ENCODE measurements around the gene KCNG2. TPM values are rescaled to one million over a fixed set of nuclear protein-coding genes. Genes with fewer than 3 reads are reported as not detected.
"Not testable (repeated sequence)": the region's sequence is repeated elsewhere in the genome, so short reads cannot be mapped to it uniquely, and the experiment has no call there.

Gene KCNG2
- polyA plus RNA-seq, 1 donor, result 0.46 TPM

- DNase-seq (ENCODE audit: low read depth), result no peak
These were observed 72.0 kb downstream of the KCNG2 start for GRCh38 chr18:79869591-79870300.

DNA sequence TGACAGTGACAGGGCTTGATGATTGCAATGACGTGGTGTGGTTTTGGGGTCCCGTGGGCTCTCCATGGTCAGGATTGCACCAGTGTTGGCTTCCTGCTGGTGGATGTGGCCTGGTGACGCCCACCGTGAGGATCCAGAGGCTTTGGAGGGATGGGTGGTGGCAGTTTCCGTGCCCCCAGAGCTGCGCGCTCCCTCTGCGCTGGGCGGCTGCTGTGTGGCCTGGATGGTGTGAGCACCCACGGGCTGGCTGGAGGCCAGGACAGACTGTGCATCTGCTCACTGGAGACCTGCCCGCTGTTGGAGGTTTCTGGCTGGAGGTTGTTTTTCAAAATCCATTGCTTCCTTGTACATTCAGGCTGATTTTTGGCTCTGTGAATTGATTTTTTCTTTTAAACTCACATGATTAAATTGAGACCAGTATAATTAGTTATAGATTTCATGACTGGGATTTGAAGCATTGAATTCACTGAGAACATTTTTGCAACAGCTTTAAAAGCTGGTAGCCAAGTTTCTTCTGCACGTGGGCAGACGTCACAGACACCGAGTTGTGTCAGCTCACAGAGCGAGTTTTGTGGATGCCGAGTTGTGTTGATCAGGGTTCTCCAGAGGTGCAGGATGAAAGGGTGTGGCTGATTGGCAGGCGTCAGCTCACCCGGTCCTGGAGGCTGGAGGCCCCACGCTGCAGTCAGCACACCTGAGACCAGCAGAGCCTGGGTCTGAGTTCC, 72.7 kb downstream of the KCNG2 start:
- no peak for DNase-seq (ENCODE audit: low read depth)

DNA sequence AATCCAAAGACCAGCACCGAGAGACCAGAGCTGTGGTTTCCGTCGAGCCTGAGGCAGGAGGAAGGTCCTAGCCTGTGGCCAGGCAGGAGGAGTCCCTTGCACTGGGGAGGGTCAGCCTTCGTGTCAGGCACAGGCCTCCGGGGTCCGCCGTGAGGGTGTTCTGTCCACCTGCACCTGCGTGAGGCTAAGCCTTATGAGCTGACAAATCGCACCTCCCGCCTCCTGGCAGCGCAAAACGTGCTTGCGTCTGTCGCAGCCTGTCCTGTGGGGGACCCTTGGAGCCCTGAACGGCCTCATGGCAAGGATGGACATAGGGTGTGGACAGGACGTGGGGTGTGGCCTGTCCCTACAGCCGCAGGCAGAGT, 73.3 kb downstream of the KCNG2 start:
- no peak for DNase-seq (ENCODE audit: low read depth)

DNA sequence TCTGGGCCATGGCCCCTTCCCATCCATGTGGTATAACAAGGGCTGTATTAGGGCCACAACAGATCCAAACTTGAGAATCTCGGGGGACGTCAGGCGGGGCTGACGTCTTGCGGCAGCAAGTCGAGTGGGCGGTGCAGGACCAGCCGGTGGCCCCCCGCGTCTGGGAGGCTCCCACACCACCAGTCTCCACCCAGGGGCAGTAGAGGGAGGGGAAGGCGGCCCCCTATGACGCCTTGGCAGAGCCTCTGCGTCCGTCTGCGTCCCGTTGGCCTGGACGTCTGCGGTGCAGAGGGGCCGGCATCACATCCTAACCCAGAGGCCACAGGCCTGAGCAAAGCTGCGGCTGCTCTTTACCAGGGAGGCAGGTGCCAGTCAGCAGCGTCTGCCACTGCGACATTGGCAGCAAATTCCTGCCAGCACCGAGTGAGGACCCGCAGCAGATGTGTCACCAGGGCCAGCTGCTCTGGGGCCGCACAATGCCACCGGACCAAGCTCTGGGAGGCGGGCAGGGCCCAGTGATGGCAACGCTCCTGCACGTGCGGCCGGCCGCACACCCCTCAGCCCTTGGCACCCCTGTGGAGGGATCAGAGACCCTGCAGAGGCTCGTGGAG, 73.8 kb downstream of the KCNG2 start:
- DNase-seq (ENCODE audit: low read depth), result no peak

- no peak for DNase-seq (ENCODE audit: low read depth)
These were observed 75.0 kb downstream of the KCNG2 start for GRCh38 chr18:79872527-79873444.

DNA sequence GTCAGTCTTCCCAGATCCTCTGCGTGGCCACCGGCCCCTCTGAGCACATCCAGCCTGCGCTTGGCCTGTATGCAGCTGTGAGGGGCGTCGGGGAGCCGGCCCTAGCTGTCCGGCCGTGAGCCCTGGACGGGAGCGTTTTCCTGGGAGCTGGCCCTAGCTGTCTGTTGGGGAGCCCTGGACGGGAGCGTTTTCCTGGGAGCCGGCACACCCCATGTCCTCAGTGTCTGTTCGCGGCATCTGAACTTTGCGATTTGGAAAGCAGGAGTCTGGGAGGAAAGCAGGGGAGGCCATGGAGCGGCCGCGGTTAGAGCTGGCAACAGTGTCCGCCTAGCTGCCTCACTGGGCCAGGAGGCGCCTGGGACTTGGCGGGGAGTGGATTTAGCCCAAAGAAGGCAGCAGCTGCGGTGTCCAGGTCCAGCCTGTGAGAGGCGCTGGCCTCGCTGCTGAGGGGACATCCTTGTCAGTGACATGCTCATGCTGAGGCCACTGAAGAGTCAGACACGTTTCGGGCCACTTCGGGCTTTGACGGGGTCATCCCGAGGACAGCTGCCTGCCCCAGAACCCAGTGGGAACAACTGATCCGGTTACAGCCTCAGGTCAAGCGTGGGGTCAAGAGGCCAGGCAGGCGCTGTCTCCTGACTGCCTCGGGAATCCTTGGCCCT, 75.8 kb downstream of the KCNG2 start:
- no peak for DNase-seq (ENCODE audit: low read depth)

DNA sequence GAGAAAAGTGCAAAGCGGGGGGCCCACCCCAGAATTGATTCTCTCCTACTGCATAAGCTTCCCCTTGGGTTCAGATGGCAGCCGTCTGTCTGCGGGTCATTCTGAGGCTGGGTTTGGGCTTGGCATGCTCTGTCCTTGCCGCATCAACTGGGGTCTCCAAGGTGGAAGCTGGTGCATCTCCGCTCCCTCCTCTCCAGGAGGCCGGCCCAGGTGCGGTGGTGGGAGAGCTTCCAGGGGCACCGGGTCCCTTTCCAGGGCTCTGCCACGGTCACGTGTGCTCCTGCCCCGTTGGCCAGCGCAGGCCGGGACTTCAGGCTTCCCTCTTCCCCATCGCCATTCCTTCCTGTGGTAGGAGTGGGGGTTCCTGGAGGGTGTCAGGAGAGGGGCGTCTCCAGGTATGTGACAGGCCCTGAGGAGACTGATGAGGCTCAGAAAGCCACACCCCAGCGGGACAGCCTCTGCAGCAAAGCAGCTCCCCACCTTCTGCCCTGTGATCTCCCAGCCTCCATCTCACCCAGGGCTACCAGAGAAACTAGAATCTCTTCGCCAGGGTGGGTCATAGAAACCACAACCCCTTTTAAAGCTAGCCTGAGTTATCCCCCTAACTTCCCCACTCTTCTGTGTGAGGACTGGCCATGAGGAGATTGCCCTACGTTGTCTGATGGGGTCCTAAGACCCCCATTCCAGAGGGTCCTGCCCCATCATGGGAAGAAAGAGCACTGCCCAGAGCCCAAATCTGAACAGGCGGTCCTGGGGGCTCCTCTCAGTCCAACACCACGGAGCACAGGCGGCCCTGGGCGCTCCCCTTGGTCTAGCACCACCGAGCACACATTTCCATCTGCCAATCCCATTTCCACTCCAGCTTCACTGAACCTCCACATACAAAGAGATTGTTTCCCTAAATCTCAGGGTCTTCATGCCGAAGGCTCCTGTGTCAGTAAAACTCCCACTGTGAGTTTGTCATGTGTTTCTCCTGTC, 77.1 kb downstream of the KCNG2 start:
- no peak for DNase-seq (ENCODE audit: low read depth)

GRCh38 chr18:79875531-79875919, 77.8 kb downstream of the KCNG2 start:
- no peak for DNase-seq (ENCODE audit: low read depth)

DNA sequence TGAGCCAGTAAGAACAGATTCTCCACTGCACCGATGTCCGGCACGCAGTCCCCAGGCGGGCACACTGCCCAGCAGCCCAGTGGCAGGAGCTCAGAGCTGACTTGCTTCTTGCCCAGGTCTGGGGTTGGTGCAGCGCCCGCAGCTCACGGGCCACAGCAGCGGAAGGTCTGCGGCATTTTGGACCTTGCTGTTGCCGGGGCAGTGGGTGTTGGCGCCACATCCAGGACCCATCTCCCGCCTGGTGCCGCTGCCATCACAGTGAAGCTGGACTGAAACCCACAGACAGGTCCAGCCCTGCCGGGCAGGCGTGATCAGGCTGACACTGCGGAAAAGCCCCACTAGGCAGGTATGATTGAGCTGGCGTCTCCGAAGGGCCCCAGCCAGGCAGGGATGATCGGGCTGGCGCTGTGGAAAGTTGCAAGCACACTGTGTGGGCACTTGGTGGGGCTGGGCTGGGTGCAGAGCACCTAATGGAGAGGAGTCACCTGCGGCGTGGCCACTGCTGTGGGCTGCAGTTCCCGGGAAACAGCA, 78.3 kb downstream of the KCNG2 start:
- DNase-seq (ENCODE audit: low read depth), result no peak

DNA sequence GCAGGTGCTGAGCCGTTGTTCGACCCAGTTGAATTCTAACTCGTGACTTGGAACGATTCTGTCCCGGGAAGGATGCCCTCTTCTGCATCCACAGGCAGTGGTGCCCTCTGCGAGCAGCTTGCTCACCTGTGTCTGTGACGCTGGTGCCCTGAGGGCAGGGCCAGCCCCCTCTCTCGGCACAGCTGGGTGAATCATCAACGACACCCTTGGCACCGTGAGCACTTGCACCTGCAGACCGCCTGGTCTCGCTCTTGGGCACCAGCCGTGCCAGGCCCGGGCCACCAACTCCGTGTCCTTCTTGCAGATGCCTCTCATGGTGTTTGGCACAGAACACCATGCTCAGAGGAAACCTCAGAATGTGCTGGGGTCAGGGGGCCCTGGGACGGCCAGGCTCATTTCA, 78.8 kb downstream of the KCNG2 start:
- no peak for DNase-seq (ENCODE audit: low read depth)

DNA sequence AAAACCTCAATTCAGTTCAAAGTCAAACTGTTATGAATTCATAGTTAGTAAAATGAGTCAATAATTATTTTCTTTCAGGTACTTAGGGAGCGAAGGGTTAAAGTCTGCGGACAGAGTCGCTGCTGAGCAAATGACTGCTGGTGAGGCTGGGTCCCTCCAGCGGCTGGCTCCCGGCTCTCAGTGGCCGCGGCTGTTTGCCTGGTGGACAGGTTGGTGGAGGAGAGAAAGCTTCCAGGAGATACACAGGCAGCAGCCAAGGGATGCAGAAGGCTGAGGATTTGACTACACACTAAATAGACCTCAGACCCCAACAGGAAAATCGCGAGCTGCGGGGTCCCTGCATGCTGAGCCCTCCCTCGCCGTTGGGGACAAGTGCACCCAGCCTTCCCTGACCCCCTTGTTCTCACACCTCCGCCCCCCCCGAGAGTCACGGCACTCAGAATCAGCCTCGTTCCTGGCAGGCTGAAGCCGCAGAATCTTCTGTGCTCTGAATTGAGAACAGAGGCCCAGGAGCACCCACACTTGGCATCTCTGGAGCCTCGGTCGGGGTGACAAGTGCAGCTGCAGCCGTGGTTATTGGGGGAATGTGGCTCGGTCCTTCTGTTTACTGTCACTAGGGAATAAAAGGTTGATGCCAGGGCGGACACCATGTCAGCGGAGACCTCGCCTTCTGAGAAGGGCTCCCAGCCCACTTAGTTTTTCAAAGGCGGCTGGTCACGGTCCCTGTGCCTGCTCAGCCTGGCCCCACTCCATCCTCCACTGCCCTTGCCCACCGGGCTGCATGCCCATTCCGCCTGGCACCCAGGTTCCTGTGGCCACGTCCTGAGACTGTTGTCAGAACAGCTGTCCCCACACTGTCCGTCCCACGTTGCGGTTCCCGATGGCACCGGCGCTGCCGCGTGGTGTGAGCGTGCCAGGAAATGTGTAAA, 79.7 kb downstream of the KCNG2 start:
- DNase-seq (ENCODE audit: low read depth), result no peak

DNA sequence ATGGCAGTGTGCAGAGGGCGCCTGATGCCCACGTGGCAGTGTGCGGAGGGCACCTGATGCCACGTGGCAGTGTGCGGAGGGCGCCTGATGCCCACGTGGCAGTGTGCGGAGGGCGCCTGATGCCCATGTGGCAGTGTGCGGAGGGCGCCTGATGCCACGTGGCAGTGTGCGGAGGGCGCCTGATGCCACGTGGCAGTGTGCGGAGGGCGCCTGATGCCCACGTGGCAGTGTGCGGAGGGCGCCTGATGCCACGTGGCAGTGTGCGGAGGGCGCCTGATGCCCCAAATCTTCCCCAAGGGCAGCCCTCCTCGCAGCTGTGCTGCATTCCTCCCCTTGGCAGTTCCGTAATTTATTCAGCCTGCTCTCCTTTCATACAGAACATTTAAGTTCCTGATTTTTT, 80.5 kb downstream of the KCNG2 start:
- DNase-seq (ENCODE audit: low read depth), result not testable (repeated sequence)

DNA sequence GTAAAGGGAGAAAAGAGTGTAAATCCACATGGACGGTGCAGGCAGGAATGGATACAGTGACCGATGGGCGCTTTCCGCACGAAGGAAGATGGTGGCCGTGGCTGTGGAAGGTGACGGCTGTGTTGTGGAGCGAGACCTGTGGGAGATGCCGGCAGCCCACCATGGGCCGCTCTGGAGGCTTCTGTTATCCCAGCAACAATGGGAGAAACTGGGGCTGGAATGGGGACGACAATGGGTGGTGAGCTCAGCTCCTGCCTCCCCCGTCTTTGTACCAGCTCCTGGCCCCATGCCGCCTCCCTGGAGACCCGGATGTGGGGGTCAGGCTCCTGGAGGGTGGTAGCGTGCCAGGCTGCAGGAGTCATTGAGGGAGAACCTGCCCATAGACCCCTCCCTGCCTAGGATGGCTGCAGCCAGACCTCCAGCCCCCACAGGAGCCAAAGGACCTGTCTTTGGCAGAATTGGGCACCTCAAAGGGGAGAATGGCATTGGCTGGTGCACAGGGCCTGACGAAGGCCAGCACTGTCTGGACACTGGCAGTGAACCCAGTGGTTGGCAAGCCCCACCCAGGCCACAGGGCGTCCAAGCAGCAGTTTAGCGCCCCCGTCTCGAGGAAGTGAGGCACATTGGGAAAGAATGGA, 81.1 kb downstream of the KCNG2 start:
- no peak for DNase-seq (ENCODE audit: low read depth)

DNA sequence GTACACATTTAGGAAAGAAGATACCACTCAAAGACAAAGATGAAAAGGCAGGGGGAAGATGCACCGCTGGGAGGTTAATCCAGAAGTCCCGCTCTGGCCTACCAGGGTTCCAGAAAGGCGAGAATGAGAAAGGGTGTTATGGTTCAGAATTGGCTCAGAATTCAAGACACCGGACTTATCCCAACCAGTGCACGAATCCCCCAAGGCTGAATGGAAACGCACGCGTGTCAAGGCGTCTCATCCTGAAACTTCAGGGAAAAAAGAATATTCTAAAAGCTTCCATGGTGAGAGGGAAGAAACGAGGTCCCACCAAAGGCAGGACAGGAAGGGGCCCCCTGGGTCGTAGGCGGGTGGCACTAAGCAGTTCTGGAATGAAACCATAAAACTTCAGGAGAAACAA, 81.8 kb downstream of the KCNG2 start:
- DNase-seq (ENCODE audit: low read depth), result no peak

DNA sequence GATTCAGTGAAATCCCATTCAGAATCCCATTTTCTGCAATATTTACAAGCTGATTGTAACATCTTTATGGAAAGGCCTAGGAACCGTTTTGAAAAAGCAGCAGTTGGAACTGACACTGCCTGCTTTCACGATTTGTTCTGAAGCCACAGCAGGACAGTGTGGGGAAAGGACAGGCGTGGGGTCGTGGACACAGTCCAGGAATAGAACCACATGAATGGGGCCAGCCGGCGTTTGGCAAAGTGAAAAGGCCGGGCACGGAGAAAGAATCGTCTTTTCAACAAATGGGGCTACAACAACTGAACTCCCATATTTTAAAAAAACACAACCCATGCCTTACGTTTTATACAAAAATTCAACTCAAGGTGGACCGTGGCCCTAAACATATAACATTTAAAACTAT, 84.0 kb downstream of the KCNG2 start:
- DNase-seq (ENCODE audit: low read depth), result no peak

GRCh38 chr18:79882522-79883241, 84.9 kb downstream of the KCNG2 start:
- no peak for DNase-seq (ENCODE audit: low read depth)

GRCh38 chr18:79883461-79884293, 85.9 kb downstream of the KCNG2 start:
- no peak for DNase-seq (ENCODE audit: low read depth)

Data from forelimb muscle (tissue), 1 donor.